NCI-H1694 (cell line): ENCODE results near the gene ITGB7.

ENCODE experiments used
- DNase-seq: peaks from one replicate; lab custom pipeline; 2025; lab: John Stamatoyannopoulos, UW

The ITGB7 gene

DNA sequence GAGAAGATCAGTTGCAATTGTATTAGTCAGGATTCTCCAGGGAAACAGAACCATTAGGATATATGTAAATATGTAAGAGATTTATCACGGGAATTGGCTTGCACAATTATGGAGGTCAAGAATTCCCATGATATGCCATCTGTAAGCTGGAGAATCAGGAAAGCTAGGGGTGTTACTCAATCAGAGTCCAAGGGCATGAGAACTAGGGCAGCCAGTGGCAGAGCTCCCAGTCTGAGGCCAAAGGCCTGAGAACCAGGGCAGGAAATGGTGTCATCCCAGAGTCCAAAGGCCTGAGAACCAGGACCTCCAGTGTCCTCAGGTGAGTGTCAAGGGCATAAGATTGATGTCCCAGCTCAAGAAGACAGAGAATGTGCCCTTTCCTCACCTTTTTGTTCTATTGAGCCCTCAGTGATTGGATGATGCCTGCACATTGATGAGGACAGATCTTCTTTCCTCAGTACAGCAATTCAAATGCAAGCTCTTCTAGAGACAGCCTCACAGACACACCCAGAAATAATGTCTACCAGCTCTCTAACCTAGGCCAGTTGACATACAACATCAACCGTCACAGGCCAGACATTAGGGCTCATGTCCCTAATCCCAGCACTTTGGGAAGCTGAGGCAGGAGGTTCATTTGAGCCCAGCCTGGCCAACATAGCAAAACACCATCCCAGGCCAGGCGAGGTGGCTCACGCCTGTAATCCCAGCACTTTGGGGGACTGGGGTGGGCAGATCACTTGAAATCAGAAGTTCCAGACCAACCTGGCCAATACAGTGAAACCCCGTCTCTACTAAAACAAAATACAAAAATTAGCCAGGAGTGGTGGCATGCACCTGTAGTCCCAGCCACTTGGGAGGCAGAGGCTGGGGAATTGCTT is 61.4 kb downstream of the ITGB7 start:
- no peak for DNase-seq

DNA sequence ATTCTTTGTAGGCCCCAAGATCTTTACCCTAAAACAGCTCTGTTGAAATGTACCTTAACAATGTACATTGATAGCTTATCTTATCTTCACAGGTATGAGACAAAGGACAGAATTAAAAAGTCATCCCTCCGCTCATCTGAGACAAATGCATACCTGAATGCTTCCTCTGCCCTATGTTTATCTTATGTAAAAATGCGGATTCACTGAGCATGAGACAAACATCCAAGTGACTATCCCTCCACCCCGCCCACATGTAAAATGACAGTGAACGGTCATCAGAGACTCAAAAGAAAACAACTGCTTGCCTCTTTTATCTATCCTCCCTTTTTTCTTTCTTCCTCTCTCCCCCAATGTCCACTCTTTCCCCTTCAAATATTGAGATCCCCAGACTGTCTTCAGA is 63.7 kb downstream of the ITGB7 start:
- no peak for DNase-seq
